HL-60/S4 treated with retinoic acid at 250 ng/mL for 4 days and 3 days (cell line): Measurements from ENCODE around the gene S100A16.
"Not testable (repeated sequence)": the region's sequence is repeated elsewhere in the genome, so short reads cannot be mapped to it uniquely, and the experiment has no call there.

Source experiments
- in situ Hi-C: fragments of 300-500 bp; cut with MboI; formaldehyde crosslinking; loops from 2 replicates; pipeline ENCODE4 v1.7.0; 2022; ENCODE audit warnings: low sequenced_read_pairs

S100A16 gene

DNA sequence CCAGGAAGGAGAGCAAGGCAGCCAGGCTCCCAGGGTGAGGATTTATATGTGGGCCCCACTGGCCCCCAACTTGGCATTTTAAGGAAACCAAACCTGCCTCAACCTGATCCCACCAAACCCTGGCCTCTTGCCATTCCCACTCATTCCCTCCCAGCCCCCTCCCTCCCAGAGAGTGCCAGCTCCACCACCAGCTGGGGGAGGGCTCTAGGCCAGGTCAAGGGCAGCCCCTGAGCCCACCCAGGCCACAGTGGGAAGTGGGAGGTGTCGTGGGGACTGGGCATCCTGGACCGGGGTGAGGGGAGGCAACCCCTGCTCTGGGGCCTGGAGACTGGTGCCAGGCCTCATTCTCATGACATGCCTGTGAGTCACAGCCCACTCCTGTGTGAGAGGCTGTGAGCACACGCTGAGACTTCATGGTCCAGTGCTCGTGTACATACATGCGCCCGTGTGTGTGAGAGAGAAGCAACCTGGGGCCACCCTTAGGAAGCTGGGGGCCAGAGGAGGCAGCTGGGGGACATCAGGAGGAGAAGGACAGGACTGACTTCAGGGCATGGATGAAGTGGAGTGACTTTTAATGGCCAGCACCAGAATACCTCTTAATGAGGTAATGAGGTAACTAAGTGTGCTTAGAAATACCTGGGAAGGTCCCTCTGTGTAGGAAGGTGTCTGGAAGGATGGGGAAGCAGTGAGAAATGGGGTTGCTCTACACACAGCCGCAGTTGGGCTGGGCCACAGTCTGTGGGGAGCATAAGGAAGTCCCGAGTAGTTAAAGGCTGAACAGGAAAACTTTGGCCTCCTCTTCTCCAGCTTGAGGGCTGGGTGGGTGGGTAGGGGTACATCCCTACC, 47.2 kb downstream of the S100A16 start, which contains the start of gene S100A2:
Gene S100A2 (minus strand): TSS at position 316 of the 846 bp plus-strand sequence. CDS start 1,967 bp downstream, outside the sequence.
- in situ Hi-C loops: no loop called here

DNA sequence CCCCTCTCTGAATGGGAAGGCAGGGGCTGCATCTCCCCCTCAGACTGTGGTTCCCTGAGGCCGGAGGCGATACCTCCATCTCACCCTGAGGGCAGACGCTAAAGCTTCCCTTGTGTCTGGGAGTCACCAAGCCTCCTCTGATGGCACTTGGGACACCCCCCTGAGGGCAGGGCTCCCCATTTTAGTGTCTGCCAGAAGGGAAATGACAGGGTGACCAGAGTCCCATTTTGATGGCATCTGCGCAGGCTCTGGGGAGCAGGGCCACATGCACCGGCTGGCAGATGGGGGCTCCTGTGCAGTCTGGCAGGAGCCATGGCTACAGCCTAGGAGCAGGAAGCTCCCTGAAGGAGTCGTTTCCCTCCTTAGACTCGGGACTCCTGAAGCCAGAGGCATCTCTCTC, 48.9 kb downstream of the S100A16 start:
- in situ Hi-C loops: no loop called here

DNA sequence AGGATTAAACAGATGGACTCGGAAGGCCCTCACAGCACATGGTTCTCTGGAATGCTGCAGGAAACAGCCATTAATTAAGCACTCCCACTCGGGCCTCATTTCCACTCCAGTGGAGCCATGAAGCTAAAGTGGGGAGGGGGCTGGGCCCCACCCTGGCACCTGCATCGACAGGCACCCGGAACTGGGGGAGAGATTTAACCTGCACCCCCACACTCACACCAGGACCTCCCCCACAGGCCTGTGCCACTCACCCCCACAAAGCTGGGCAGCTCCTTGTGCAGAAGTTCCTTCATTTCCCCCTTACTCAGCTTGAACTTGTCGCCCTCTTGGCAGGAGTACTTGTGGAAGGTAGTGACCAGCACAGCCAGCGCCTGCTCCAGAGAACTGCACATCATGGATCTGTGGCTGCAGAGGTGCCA, 49.4 kb downstream of the S100A16 start:
- in situ Hi-C loops: no loop called here

GRCh38 chr1:153562021-153562420, 50.9 kb downstream of the S100A16 start:
- in situ Hi-C loops: not testable (repeated sequence)

GRCh38 chr1:153561466-153561985, 51.4 kb downstream of the S100A16 start:
- in situ Hi-C loops: no loop called here

DNA sequence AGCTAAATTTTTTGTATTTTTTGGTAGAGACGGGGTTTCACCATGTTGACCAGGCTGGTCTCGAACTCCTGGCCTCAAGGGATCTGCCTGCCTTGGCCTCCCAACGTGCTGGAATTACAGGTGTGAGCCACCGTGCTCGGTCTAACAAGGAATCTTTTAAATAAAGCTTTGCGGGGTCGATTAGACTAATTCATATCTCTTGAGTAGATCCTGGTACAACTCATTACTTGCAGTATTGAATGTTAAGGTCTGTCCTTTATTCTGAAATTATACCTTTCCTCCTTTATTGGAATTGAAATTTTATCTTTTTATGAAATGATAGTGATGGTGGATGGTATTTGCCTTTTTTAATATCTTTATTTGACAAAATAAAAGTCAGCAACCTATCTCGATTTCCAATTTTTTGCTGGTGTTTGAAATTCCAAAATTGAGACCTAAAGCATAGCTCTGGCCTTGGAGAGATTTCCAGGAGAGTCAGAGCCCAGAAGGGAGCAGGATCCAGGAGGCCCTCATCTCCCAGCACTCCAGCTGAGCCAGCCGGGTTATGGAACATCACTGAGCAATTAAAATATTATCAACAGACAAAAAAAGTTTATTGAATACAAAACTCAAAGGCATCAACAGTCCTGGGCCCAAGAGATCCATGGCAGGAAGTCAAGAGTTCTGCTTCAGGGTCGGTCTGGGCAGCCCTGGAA, 52.0 kb downstream of the S100A16 start:
- in situ Hi-C loops: no loop called here

DNA sequence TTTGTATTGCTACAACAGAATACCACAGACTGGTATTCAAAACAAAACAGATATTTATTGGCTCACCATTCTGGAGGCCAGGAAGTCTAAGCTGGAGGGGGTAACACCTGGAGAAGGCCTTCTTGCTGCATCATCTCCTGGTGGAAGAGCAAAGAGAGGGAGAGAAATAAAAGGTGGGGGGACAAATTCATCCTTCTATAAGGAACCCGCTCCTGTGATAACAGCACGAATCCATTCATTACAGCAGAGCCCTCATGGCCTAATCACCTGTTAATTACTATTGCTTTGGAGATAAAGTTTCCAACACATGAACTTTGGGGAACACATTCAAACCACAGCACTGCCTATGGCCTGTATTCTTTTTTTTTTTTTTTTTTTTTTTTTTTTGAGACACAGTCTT, 52.7 kb downstream of the S100A16 start:
- in situ Hi-C loops: no loop called here

DNA sequence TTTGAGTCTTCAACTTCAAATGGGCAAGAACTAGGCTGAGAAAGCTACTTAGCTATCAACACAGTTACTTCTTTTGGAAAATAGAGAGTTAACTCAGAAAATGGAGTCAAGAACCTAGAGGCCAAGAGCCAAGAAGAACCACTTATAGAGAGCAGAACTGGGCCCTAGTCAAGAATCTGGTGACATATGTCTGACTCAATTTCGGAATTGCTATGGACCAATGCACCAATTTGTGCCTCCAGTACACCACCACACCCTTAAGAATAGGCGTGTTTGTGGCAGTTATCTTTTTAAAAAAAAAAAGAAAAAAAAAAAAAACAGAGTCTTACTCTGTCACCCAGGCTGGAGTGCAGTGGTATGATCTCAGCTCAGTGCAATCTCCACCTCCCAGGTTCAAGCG, 55.1 kb downstream of the S100A16 start:
- in situ Hi-C loops: no loop called here
